AG09309 (cell line): ENCODE results near the gene ITIH1.

Experiments
- DNase-seq: peaks from one replicate; pipeline ENCODE4 v3.0.0-alpha.2; 2010; ENCODE audit warnings: low read depth
- H3K4me3 ChIP-seq: 2 replicates; pipeline ENCODE4 v1.5.1; 2011; ENCODE audit warnings: mild to moderate bottlenecking, low read depth, low read length, moderate library complexity; ENCODE audit not compliant: control insufficient read depth
- CTCF ChIP-seq: IDR thresholded peaks from 2 replicates; pipeline ENCODE4 v1.5.1; 2011; ENCODE audit warnings: mild to moderate bottlenecking, low read depth, low read length, inconsistent platforms; ENCODE audit not compliant: insufficient read depth, control insufficient read depth; ENCODE audit errors: missing control alignments

Gene ITIH1

GRCh38 chr3:52831500-52832301 lies 54.3 kb downstream of the ITIH1 start:
- no peak for TF ChIP-seq CTCF
- peak; percentile 29 for DNase-seq
- no peak overlapping the region for H3K4me3 ChIP-seq

- no peak for TF ChIP-seq CTCF
Observed at GRCh38 chr3:52833202-52833601, 55.8 kb downstream of the ITIH1 start.

GRCh38 chr3:52834871-52835501 lies 57.6 kb downstream of the ITIH1 start, which contains the start of gene MUSTN1:
TSS of gene MUSTN1 (minus strand) at chr3:52835019. CDS start at chr3:52834948, 71 bp downstream.
- DNase-seq = no peak
- no peak within 1 kb of the TSS for H3K4me3 ChIP-seq
- no peak for TF ChIP-seq CTCF

More at GRCh38 chr3:52833202-52833601, 55.8 kb downstream of the ITIH1 start:
- no peak overlapping the region for H3K4me3 ChIP-seq
- DNase-seq = no peak

GRCh38 chr3:52835766-52836470 lies 58.5 kb downstream of the ITIH1 start:
- DNase-seq = no peak
- no peak for TF ChIP-seq CTCF
- no peak overlapping the region for H3K4me3 ChIP-seq

- H3K4me3 ChIP-seq = no peak overlapping the region
- TF ChIP-seq CTCF = no peak
- no peak for DNase-seq
Observed at GRCh38 chr3:52836471-52836845, 59.1 kb downstream of the ITIH1 start.

GRCh38 chr3:52836986-52837385 lies 59.6 kb downstream of the ITIH1 start:
- no peak overlapping the region for H3K4me3 ChIP-seq
- DNase-seq = no peak
- no peak for TF ChIP-seq CTCF
